ENCODE results near the gene GRB10. TPM values are rescaled to one million over a fixed set of nuclear protein-coding genes. Genes with fewer than 3 reads are reported as not detected.

The GRB10 gene
- total RNA-seq, 2 experiments from 2014 or later: 5.9 to 8.4 TPM

- no peak for ATAC-seq (ENCODE audit: poor library complexity)
- Mint-ChIP-seq H3K9me3 (no peaks in the 10 kb centered on the region), H3K36me3 (ENCODE audit: low read depth) (no peaks in the 10 kb centered on the region), H3K4me3 (no peak overlapping the region), H3K4me1 (ENCODE audit: low read depth) (no peaks in the 10 kb centered on the region), H3K27ac (no peak overlapping the region), H3K27me3 (no peaks in the 10 kb centered on the region)
- ChIA-PET POLR2A (no interaction called here), CTCF (no interaction called here)
- no peak for TF ChIP-seq CTCF (IDR thresholded peaks at IDR 0.05)
- Histone ChIP-seq H3K4me3 (ENCODE audit: low read length) (no peak overlapping the region), H3K27ac (ENCODE audit: low read depth in 1 of 2, low read length in 2 of 2) (no peak overlapping the region), H3K36me3 (ENCODE audit: insufficient read depth, low read length) (no peaks in the 10 kb centered on the region), H3K9me3 (ENCODE audit: control insufficient read depth in 1 of 2, insufficient read depth in 1 of 2, low read length in 2 of 2) (no peaks in the 10 kb centered on the region), H3K4me1 (ENCODE audit: insufficient read depth, low read length) (no peaks in the 10 kb centered on the region), H3K27me3 (ENCODE audit: control insufficient read depth in 1 of 2, insufficient read depth in 2 of 2, low read length in 2 of 2) (peaks cover 0 to 2% of the 10 kb centered on the region in 2 experiments)
- intact Hi-C loops (cut with DNase I, micrococcal nuclease): no loop called here
- DNase-seq: no peak
Measured at GRCh38 chr7:50815138-50815537, 32.4 kb upstream of the GRB10 start.

GRCh38 chr7:50814166-50814565 is 31.5 kb upstream of the GRB10 start:
- ChIA-PET POLR2A (no interaction called here), CTCF (no interaction called here)
- DNase-seq (no peak), ATAC-seq (ENCODE audit: poor library complexity) (no peak)
- intact Hi-C loops (cut with DNase I, micrococcal nuclease): no loop called here
- Histone ChIP-seq H3K4me1 (ENCODE audit: insufficient read depth, low read length) (no peaks in the 10 kb centered on the region), H3K27ac (ENCODE audit: low read depth in 1 of 2, low read length in 2 of 2) (no peak overlapping the region), H3K36me3 (ENCODE audit: insufficient read depth, low read length) (no peaks in the 10 kb centered on the region), H3K4me3 (ENCODE audit: low read length) (no peak overlapping the region), H3K27me3 (ENCODE audit: control insufficient read depth in 1 of 2, insufficient read depth in 2 of 2, low read length in 2 of 2) (peaks cover 0 to 2% of the 10 kb centered on the region in 2 experiments), H3K9me3 (ENCODE audit: control insufficient read depth in 1 of 2, insufficient read depth in 1 of 2, low read length in 2 of 2) (no peaks in the 10 kb centered on the region)
- H3K9me3 Mint-ChIP-seq: no peaks in the 10 kb centered on the region
- no peaks in the 10 kb centered on the region for H3K4me1 Mint-ChIP-seq (ENCODE audit: low read depth)
- H3K27ac Mint-ChIP-seq: no peak overlapping the region
- no peaks in the 10 kb centered on the region for H3K27me3 Mint-ChIP-seq
- TF ChIP-seq CTCF (IDR thresholded peaks at IDR 0.05): no peak
- H3K4me3 Mint-ChIP-seq: no peak overlapping the region
- H3K36me3 Mint-ChIP-seq (ENCODE audit: low read depth): no peaks in the 10 kb centered on the region

GRCh38 chr7:50812841-50813475 is 30.3 kb upstream of the GRB10 start:
- ATAC-seq (ENCODE audit: poor library complexity): no peak
- no peaks in the 10 kb centered on the region for H3K9me3 Mint-ChIP-seq
- ChIA-PET POLR2A (no interaction called here), CTCF (no interaction called here)
- no peak overlapping the region for H3K4me3 Mint-ChIP-seq
- no peaks in the 10 kb centered on the region for H3K4me1 ChIP-seq (ENCODE audit: insufficient read depth, low read length)
- no peaks in the 10 kb centered on the region for H3K27me3 ChIP-seq (ENCODE audit: control insufficient read depth in 1 of 2, insufficient read depth in 2 of 2, low read length in 2 of 2)
- H3K9me3 ChIP-seq (ENCODE audit: control insufficient read depth in 1 of 2, insufficient read depth in 1 of 2, low read length in 2 of 2): no peaks in the 10 kb centered on the region
- no peak overlapping the region for H3K27ac ChIP-seq (ENCODE audit: low read depth in 1 of 2, low read length in 2 of 2)
- no peak for TF ChIP-seq CTCF (IDR thresholded peaks at IDR 0.05)
- no peaks in the 10 kb centered on the region for H3K27me3 Mint-ChIP-seq
- H3K4me1 Mint-ChIP-seq (ENCODE audit: low read depth): no peaks in the 10 kb centered on the region
- no peak overlapping the region for H3K27ac Mint-ChIP-seq
- DNase-seq: no peak
- no peaks in the 10 kb centered on the region for H3K36me3 Mint-ChIP-seq (ENCODE audit: low read depth)
- intact Hi-C loops (cut with DNase I, micrococcal nuclease): no loop called here
- H3K36me3 ChIP-seq (ENCODE audit: insufficient read depth, low read length): no peaks in the 10 kb centered on the region
- no peak overlapping the region for H3K4me3 ChIP-seq (ENCODE audit: low read length)
